ENCODE measurements around the gene ARHGEF19. TPM values are rescaled to one million over a fixed set of nuclear protein-coding genes. Genes with fewer than 3 reads are reported as not detected.
"Not testable (repeated sequence)": the region's sequence is repeated elsewhere in the genome, so short reads cannot be mapped to it uniquely, and the experiment has no call there.

Gene ARHGEF19
- total and polyA plus RNA-seq, 12 donors: 4.8 to 46.2 (median 22.1) TPM

DNA sequence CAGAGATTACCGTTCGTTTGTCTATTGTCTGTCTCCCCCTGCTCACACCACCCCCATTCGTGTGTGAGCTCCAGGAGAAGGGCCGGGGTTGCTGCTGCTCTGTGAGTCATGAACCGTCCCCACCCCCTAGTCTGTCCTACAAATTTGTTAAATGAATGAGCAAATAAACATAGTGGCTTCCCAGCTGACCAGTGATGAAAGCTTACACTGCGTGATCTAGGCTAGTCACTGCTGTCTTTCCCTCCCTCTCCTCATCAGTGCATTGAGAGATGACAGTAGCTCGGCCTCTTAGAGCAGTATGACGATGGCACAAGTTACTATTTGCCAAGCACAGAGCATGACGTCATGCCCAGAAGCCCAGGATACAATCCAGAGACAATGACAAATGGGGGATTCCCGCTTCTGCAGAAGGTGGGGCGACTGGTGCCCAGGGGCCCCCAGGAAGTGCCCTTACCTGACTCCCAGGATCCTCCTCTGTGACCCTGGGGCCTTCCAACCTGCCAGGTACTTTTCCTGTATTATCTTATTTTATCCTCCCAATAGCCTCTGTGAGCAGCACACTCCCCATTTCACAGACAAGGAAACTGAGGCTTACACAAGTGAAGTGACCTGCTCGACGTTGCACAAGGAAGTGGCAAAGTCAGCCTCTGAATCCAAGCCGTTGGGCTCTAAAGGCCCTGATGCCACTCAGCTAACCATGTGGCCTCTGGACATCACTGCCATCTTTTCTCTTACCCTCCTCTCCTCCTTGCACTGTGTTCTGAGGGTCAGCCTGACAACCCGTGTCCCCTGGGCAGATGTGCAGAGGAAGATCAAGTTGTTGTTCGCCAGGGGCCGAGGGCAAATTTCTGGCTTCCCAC is 48.0 kb downstream of the ARHGEF19 start:
- no peaks in the 10 kb centered on the region for H3K9me3 ChIP-seq (replicated peaks in 1 of 3)

DNA sequence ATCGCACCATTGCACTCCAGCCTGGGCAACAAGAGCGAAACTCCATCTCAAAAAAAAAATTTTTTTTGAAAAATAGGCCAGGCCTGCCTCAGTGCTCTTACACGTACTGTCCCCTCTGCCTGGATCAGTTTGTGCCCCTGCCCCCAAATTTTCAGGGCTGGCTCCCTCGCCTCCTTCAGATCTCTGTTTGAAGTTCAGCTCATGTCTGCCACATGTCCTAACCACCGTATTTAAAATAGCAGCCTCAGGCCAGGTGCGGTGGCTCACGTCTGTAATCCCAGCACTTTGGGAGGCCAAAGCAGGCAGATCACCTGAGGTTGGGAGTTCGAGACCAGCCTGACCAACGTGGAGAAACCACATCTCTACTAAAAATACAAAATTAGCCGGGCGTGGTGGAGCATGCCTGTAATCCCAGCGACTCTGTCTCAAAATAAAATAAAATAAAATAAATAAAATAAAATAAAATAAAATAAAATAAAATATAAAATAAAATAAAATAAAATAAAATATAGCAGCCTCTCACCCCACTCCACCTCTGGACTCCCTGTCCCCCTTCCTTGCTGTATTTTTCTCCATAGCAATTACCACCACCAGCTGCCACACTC is 48.7 kb downstream of the ARHGEF19 start:
- H3K36me3 ChIP-seq (replicated peaks in 1 of 2); H3K4me1 ChIP-seq (replicated peaks in 1 of 2); intact Hi-C loops (cut with DNase I); H3K27ac ChIP-seq; H3K4me3 ChIP-seq; H3K9me3 ChIP-seq (replicated peaks in 1 of 3); H3K27me3 ChIP-seq; DNase-seq: not testable (repeated sequence)
- WGBS, 4 donors: 89 to 94% (median 91%) methylated on average over 12 of the region's 12 CpGs

More for the DNA sequence above, 48.0 kb downstream of the ARHGEF19 start:
- TF ChIP-seq POLR2A (IDR thresholded peaks at IDR 0.05): no peak
- TF ChIP-seq, protein P1, sequence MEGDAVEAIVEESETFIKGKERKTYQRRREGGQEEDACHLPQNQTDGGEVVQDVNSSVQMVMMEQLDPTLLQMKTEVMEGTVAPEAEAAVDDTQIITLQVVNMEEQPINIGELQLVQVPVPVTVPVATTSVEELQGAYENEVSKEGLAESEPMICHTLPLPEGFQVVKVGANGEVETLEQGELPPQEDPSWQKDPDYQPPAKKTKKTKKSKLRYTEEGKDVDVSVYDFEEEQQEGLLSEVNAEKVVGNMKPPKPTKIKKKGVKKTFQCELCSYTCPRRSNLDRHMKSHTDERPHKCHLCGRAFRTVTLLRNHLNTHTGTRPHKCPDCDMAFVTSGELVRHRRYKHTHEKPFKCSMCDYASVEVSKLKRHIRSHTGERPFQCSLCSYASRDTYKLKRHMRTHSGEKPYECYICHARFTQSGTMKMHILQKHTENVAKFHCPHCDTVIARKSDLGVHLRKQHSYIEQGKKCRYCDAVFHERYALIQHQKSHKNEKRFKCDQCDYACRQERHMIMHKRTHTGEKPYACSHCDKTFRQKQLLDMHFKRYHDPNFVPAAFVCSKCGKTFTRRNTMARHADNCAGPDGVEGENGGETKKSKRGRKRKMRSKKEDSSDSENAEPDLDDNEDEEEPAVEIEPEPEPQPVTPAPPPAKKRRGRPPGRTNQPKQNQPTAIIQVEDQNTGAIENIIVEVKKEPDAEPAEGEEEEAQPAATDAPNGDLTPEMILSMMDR (IDR thresholded peaks at IDR 0.05): no peak
- no peaks in the 10 kb centered on the region for H3K27me3 ChIP-seq
- no peak overlapping the region for H3K4me3 ChIP-seq
- WGBS, 4 donors: 52 to 58% (median 55%) methylated on average over 16 to 17 of the region's 17 CpGs
- H3K4me1 ChIP-seq (replicated peaks in 1 of 2): peaks cover 7 to 9% of the 10 kb centered on the region in 2 donors
- peak in 6 of 7 donors; percentile 58 to 76 (median 72) for DNase-seq
- H3K36me3 ChIP-seq (replicated peaks in 1 of 2): no peaks in the 10 kb centered on the region
- H3K27ac ChIP-seq: peak overlapping the region in 1 of 5 donors; percentile 29
- intact Hi-C loops (cut with DNase I): no loop called here

DNA sequence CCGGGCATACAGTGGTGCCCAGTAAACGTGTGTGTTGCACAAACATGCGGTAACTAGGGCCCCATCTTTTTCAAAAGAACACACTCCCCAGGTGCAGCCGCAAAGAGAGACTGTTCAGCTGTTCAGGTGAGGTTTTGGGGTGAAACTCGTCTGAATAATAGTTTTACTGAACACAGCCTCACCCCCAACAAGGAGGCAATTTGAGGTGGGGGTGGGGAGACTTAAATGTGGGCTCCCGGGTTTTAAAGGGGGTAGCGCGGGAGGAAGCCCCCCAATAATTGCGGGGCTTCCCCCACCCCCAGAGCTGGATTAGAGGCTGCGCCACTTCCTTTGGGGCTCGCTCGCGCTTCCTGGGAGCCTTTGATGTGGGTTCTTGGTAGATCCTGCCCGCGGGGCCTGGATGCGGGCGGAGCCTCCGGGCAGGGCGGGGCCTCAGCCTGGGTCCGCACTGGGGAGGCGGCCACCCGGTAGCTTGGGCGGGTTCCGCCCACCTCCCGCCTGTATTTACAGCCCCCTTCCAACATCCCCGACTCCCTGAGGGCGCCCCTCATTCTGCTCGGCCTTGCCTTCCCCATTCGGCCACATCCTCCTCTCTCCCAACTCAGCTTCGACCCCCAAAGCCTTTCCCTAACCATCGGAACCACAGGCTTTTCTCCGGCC is 50.2 kb downstream of the ARHGEF19 start:
- Histone ChIP-seq H3K4me3 (no peak overlapping the region), H3K36me3 (replicated peaks in 1 of 2) (no peaks in the 10 kb centered on the region), H3K27ac (no peak overlapping the region), H3K4me1 (replicated peaks in 1 of 2) (peaks cover under 1 to 1% of the 10 kb centered on the region in 2 donors), H3K27me3 (no peaks in the 10 kb centered on the region), H3K9me3 (replicated peaks in 1 of 3) (no peaks in the 10 kb centered on the region)
- WGBS, 4 donors: 52 to 76% (median 59%) methylated on average over 15 to 32 of the region's 32 CpGs
- intact Hi-C loops (cut with DNase I): no loop called here
- no peak for TF ChIP-seq POLR2A (IDR thresholded peaks at IDR 0.05)
- TF ChIP-seq, protein P1 (IDR thresholded peaks at IDR 0.05): no peak
- no peak for DNase-seq

DNA sequence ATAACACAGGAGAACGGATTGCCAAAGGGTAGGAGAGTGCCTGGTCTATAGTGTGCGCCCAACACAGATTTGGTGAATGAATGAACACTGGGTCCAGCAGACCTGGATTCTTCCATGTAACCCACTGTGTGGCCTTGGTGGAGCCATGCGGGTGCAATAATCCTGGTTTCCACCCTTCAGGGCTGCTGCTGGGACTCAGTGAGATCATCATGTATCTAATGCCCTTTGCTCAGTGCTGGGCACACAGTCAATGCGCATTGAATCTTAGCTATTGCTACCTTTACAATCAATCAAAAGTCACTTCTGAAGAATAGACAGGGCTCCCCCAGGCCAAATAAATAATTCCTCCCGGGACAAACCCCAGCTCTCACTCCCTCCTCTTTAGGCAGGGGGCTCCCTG is 50.7 kb downstream of the ARHGEF19 start:
- TF ChIP-seq, protein P1 (IDR thresholded peaks at IDR 0.05): no peak
- no peak for TF ChIP-seq POLR2A (IDR thresholded peaks at IDR 0.05)
- no peaks in the 10 kb centered on the region for H3K9me3 ChIP-seq (replicated peaks in 1 of 3)
- H3K27ac ChIP-seq: no peak overlapping the region
- 76 to 96% (median 89%) methylated on average over 3 to 5 of the region's 5 CpGs for WGBS, 4 donors
- H3K4me1 ChIP-seq (replicated peaks in 1 of 2): no peaks in the 10 kb centered on the region
- intact Hi-C loops (cut with DNase I): no loop called here
- no peak for DNase-seq
- H3K36me3 ChIP-seq (replicated peaks in 1 of 2): no peaks in the 10 kb centered on the region
- H3K27me3 ChIP-seq: no peaks in the 10 kb centered on the region
- no peak overlapping the region for H3K4me3 ChIP-seq

Data from adrenal gland (tissue), 12 donors.